HepG2 (cell line): ENCODE results near the gene SOCS1. TPM values are rescaled to one million over a fixed set of nuclear protein-coding genes. Genes with fewer than 3 reads are reported as not detected.

ENCODE experiments used
- DPF2 ChIP-seq: sonication (generic); formaldehyde crosslinking; IDR thresholded peaks from 2 replicates; pipeline ENCODE4 v1.4.0; 2020; ENCODE audit warnings: mild to moderate bottlenecking, low read depth, missing genetic modification reagents, borderline replicate concordance
- GATAD1 ChIP-seq: IDR thresholded peaks from 2 replicates; pipeline ENCODE4 v1.6.1; 2016; ENCODE audit warnings: missing genetic modification reagents, missing compliant biosample characterization
- HCFC1 ChIP-seq: fragments of 150-350 bp; IDR thresholded peaks from 2 replicates; pipeline ENCODE4 v1.6.1; 2014; ENCODE audit warnings: low read depth, low read length
- NFIB ChIP-seq: sonication (generic); formaldehyde crosslinking; IDR thresholded peaks from 2 replicates; pipeline ENCODE4 v1.9.0; 2021; ENCODE audit warnings: missing genetic modification reagents, mild to moderate bottlenecking, borderline replicate concordance
- NFKBIZ ChIP-seq: IDR thresholded peaks from 2 replicates; pipeline ENCODE4 v1.6.1; 2018; ENCODE audit warnings: missing genetic modification reagents, missing compliant biosample characterization
- SKI ChIP-seq: fragments of 450-650 bp; IDR thresholded peaks from one replicate; pipeline ENCODE4 v1.6.1; 2018; ENCODE audit warnings: mild to moderate bottlenecking; ENCODE audit not compliant: partially characterized antibody
- ZNF253 ChIP-seq: sonication (generic); formaldehyde crosslinking; IDR thresholded peaks from 2 replicates; pipeline ENCODE4 v1.8.0; 2022; ENCODE audit warnings: mild to moderate bottlenecking, missing genetic modification reagents, borderline replicate concordance
- ZNF460 ChIP-seq: sonication (generic); formaldehyde crosslinking; IDR thresholded peaks from 2 replicates; pipeline ENCODE4 v1.5.1; 2020; ENCODE audit warnings: missing genetic modification reagents, mild to moderate bottlenecking, borderline replicate concordance
- ZNF543 ChIP-seq: sonication (generic); formaldehyde crosslinking; IDR thresholded peaks from 2 replicates; pipeline ENCODE4 v1.4.0; 2020; ENCODE audit warnings: mild to moderate bottlenecking, missing genetic modification reagents
- ZNF546 ChIP-seq: sonication (generic); formaldehyde crosslinking; conservative IDR thresholded peaks from 2 replicates; pipeline ENCODE4 v1.8.1; 2023; ENCODE audit warnings: mild to moderate bottlenecking, missing genetic modification reagents
- ZNF550 ChIP-seq: sonication (generic); formaldehyde crosslinking; IDR thresholded peaks from 2 replicates; pipeline ENCODE4 v1.4.0; 2020; ENCODE audit warnings: mild to moderate bottlenecking, missing genetic modification reagents, borderline replicate concordance
- ZNF678 ChIP-seq: sonication (generic); formaldehyde crosslinking; IDR thresholded peaks from 2 replicates; pipeline ENCODE4 v1.4.0; 2020; ENCODE audit warnings: mild to moderate bottlenecking, missing genetic modification reagents
- ZZZ3 ChIP-seq: sonication (generic); formaldehyde crosslinking; IDR thresholded peaks from 2 replicates; pipeline ENCODE4 v1.4.0; 2020; ENCODE audit warnings: missing genetic modification reagents, mild to moderate bottlenecking, borderline replicate concordance
- polyA plus RNA-seq, 8 experiments: library from polyadenylated mRNA; depleted of rRNA in 3 of 8; stranded (reverse) in 7 of 8; unstranded in 1 of 8; fragments of >200 nt; fragmentation: Illumina TruSeq in 4 of 8; extraction: Trizol in 4 of 8; gene quantifications; 2 replicates each; pipeline versions ENCODE4 v1.2.1 to v1.2.3, GENCODE V29; 2011 to 2016; ENCODE audit warnings: low read depth in 4 of 8, missing spikeins in 1 of 8, mixed read lengths in 1 of 8; ENCODE audit not compliant: insufficient read depth in 1 of 8
- total RNA-seq, 5 experiments: library from RNA; depleted of rRNA; stranded (reverse); fragments of >200 nt; fragmentation: Illumina TruSeq; extraction: Trizol; gene quantifications; 2 replicates each; pipeline ENCODE4 v1.2.3, GENCODE V29; 2016; ENCODE audit warnings: low read depth in 1 of 5
- TF ChIP-seq, protein P1 (sequence below): sonication (generic); formaldehyde crosslinking; IDR thresholded peaks from 2 replicates; pipeline ENCODE4 v1.8.1; 2023; ENCODE audit warnings: mild to moderate bottlenecking, inconsistent platforms, moderate library complexity, missing genetic modification reagents, borderline replicate concordance
- TF ChIP-seq, protein P2 (sequence below): sonication (generic); formaldehyde crosslinking; conservative IDR thresholded peaks from 2 replicates; pipeline ENCODE4 v1.8.0; 2022; ENCODE audit warnings: low read depth, missing genetic modification reagents
- TF ChIP-seq, protein P3 (sequence below): sonication (generic); formaldehyde crosslinking; IDR thresholded peaks from 2 replicates; pipeline ENCODE4 v1.4.0; 2020; ENCODE audit warnings: mild to moderate bottlenecking, low read depth, missing genetic modification reagents
- TF ChIP-seq, protein P4 (sequence below): sonication (generic); formaldehyde crosslinking; IDR thresholded peaks from 2 replicates; pipeline ENCODE4 v1.4.0; 2020; ENCODE audit warnings: missing genetic modification reagents
- TF ChIP-seq, protein P5 (sequence below): sonication (generic); formaldehyde crosslinking; IDR thresholded peaks from 2 replicates; pipeline ENCODE4; 2020; ENCODE audit warnings: missing genetic modification reagents, mild to moderate bottlenecking, borderline replicate concordance

Gene SOCS1
- total and polyA plus RNA-seq, 2 of the 13 experiments (the other 11 are each of a cell fraction or from before 2014, with no cell fraction given) = 5.3 to 6.3 TPM

DNA sequence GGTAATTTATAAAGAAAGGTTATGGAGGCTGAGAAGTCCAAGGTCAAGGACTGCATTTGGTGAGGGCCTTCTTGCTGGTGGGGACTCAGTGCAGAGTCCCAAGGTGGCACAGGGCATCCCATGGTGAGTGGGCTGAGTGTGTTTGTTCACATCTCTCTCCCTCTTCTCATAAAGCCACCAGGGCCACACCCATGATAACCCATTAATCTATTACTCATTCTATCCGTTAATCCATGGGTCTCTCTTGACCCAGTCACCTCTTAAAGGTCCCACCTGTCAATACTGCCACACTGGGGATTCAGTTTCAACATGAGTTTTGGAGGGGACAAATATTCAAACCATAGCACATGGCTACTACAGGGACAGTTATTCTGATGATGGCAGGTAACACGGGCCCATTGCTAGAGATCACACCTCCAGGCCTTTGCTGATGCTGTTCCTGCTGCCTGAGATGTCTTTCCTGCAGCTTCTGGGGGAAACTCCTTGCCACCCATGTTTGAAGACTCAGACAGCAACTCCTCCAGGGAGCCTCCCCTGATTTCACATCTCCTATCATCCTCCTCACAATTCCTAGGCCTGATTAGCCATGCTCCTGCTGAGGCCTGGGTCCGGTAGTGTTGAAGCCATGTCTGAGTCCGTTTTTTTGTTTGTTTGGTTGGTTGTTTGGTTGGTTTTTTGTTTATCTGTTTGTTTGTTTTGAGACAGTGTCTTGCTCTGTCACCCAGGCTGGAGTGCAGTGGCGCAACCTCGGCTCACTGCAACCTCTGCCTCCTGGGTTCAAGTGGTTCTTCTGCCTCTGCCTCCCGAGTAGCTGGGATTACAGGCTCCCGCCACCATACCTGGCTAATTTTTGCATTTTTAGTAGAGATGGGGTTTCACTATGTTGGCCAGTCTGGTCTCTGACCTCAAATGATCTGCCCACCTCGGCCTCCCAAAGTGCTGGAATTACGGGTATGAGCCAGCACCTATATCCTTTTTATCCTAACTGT, 16.1 kb downstream of the SOCS1 start (continued):
- TF ChIP-seq, protein P1, sequence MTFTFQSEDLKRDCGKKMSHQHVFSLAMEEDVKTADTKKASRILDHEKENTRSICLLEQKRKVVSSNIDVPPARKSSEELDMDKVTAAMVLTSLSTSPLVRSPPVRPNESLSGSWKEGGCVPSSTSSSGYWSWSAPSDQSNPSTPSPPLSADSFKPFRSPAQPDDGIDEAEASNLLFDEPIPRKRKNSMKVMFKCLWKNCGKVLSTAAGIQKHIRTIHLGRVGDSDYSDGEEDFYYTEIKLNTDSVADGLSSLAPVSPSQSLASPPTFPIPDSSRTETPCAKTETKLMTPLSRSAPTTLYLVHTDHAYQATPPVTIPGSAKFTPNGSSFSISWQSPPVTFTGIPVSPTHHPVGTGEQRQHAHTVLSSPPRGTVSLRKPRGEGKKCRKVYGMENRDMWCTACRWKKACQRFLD (CRISPR knock-in tag) = no peak
- TF ChIP-seq ZZZ3 = no peak
- no peak for TF ChIP-seq ZNF253 (CRISPR knock-in tag)
- TF ChIP-seq, protein P2, sequence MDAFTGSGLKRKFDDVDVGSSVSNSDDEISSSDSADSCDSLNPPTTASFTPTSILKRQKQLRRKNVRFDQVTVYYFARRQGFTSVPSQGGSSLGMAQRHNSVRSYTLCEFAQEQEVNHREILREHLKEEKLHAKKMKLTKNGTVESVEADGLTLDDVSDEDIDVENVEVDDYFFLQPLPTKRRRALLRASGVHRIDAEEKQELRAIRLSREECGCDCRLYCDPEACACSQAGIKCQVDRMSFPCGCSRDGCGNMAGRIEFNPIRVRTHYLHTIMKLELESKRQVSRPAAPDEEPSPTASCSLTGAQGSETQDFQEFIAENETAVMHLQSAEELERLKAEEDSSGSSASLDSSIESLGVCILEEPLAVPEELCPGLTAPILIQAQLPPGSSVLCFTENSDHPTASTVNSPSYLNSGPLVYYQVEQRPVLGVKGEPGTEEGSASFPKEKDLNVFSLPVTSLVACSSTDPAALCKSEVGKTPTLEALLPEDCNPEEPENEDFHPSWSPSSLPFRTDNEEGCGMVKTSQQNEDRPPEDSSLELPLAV = no peak
- TF ChIP-seq SKI = peak; percentile 5
- TF ChIP-seq ZNF543 (CRISPR knock-in tag) = no peak
- TF ChIP-seq NFIB (CRISPR knock-in tag) = no peak
- TF ChIP-seq DPF2 (CRISPR knock-in tag) = no peak
- TF ChIP-seq, protein P3, sequence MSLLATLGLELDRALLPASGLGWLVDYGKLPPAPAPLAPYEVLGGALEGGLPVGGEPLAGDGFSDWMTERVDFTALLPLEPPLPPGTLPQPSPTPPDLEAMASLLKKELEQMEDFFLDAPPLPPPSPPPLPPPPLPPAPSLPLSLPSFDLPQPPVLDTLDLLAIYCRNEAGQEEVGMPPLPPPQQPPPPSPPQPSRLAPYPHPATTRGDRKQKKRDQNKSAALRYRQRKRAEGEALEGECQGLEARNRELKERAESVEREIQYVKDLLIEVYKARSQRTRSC (CRISPR knock-in tag) = no peak
- TF ChIP-seq HCFC1 = no peak
- TF ChIP-seq ZNF550 (CRISPR knock-in tag) = no peak
- 0 out of 2 replicates have a peak, but pooled peaks have one; percentile 32 for TF ChIP-seq NFKBIZ (CRISPR knock-in tag)
- peak; percentile 84; the same call in 1 of the 2 replicates for TF ChIP-seq ZNF460 (CRISPR knock-in tag)
- TF ChIP-seq GATAD1 (CRISPR knock-in tag) = no peak
- TF ChIP-seq, protein P4, sequence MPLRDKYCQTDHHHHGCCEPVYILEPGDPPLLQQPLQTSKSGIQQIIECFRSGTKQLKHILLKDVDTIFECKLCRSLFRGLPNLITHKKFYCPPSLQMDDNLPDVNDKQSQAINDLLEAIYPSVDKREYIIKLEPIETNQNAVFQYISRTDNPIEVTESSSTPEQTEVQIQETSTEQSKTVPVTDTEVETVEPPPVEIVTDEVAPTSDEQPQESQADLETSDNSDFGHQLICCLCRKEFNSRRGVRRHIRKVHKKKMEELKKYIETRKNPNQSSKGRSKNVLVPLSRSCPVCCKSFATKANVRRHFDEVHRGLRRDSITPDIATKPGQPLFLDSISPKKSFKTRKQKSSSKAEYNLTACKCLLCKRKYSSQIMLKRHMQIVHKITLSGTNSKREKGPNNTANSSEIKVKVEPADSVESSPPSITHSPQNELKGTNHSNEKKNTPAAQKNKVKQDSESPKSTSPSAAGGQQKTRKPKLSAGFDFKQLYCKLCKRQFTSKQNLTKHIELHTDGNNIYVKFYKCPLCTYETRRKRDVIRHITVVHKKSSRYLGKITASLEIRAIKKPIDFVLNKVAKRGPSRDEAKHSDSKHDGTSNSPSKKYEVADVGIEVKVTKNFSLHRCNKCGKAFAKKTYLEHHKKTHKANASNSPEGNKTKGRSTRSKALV (CRISPR knock-in tag) = no peak
- no peak for TF ChIP-seq ZNF678
- no peak for TF ChIP-seq ZNF546 (CRISPR knock-in tag)
- TF ChIP-seq, protein P5, sequence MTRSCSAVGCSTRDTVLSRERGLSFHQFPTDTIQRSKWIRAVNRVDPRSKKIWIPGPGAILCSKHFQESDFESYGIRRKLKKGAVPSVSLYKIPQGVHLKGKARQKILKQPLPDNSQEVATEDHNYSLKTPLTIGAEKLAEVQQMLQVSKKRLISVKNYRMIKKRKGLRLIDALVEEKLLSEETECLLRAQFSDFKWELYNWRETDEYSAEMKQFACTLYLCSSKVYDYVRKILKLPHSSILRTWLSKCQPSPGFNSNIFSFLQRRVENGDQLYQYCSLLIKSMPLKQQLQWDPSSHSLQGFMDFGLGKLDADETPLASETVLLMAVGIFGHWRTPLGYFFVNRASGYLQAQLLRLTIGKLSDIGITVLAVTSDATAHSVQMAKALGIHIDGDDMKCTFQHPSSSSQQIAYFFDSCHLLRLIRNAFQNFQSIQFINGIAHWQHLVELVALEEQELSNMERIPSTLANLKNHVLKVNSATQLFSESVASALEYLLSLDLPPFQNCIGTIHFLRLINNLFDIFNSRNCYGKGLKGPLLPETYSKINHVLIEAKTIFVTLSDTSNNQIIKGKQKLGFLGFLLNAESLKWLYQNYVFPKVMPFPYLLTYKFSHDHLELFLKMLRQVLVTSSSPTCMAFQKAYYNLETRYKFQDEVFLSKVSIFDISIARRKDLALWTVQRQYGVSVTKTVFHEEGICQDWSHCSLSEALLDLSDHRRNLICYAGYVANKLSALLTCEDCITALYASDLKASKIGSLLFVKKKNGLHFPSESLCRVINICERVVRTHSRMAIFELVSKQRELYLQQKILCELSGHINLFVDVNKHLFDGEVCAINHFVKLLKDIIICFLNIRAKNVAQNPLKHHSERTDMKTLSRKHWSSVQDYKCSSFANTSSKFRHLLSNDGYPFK (CRISPR knock-in tag) = no peak
